IPS DF 19.7 (cell line): ENCODE measurements around the gene SPOP.
"Not testable (repeated sequence)": the region's sequence is repeated elsewhere in the genome, so short reads cannot be mapped to it uniquely, and the experiment has no call there.

Experiments used
- DNase-seq: peaks from one replicate; pipeline ENCODE4 v3.0.0-alpha.2; 2013; ENCODE audit warnings: low read depth, low spot score

SPOP gene

GRCh38 chr17:49695698-49696232, 17.9 kb upstream of the SPOP start:
- DNase-seq = no peak

DNA sequence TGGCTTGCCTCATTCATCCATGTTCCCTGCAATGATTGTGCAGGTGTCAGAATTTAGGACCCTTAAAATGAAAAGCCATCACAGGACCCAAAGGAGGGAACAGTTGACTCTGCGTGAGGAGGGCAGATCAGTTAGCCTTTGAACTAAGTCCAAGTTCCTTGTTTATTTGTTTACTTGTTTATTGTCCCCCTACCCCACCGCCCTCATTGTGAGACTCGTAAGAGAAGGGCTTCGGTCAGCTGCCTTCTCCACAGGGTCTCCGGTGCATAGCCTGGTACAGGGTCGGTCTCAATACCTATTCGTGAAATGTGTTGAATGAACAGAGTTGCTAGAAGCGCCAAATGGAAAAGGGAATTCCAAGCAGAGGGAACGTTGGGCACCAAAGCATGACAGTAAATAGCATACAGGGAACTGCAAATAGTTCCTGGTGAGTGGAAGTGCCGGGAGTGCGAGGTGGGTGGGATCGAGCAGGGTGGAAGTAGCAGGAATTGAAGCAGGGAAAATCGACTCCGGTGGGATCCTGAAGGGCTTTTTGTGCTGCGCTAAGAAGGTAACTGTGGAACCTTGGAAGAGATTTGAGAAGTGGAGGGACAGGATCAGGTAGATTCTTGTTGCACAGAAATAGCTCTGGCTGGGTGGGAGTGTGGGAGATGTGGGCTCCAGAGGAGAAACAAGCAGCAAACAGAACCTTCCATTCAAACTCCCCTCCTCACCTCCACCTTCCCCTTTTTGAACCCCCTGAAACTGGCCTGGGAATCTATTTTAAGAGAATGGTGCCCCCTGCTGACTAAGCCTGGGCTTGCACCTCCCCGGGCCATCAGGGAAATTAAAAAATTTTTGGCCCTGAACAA, 17.2 kb upstream of the SPOP start:
- no peak for DNase-seq

- no peak for DNase-seq
Measured at GRCh38 chr17:49692751-49693150, 14.9 kb upstream of the SPOP start.

DNA sequence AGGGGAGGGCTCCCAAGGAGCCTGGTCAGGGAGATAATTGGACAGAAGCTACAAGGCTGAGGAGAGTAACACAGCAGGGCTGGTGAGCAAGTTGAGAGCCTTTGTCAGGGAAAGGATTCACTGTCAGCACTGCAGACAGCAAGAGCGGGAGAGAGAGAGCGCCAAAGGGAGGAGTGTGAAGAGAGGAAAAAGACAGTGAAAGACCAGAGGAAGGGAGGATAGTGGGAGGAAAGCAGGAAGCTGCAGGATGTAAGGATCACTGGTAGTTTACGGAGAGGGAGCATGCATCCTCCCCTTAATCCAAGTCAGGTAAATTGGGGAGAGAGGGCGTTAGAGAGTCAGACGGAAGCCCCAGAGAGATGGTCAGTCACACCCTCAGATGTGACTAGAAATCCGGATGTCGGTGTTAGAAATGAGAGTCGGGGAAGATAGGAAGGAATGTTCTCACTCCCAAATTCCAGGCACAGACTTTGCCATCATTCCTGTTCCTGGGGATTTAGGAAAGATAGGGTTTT, 13.8 kb upstream of the SPOP start:
- DNase-seq = no peak

DNA sequence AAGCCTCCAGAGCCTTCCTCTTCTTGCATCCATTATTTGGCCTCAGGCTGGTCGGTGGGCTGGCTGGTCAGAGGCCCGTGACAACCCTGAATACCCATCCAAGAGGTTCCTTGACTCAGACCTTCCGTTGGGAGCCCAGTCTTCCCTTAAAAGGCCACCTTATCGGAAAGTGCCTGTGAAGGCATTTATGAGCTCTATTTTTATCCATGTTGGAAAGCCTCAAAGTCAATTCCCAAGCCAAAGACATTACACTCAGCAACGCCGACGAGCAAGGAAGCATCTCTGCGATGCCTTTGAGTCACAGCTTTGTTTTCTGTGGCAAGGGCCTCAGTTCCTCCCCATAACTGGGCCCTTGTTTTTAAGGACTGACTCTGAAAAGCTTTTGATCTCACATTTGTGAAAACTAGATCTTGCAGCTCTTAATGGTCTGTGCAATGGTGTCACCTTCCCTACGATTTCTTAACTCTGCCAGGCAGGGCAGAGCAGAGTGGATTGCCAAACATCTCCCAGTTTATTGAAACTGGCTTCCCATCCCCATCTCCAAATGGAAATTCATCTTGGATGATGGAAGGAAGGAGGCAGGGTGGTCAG, 13.3 kb upstream of the SPOP start:
- no peak for DNase-seq

DNA sequence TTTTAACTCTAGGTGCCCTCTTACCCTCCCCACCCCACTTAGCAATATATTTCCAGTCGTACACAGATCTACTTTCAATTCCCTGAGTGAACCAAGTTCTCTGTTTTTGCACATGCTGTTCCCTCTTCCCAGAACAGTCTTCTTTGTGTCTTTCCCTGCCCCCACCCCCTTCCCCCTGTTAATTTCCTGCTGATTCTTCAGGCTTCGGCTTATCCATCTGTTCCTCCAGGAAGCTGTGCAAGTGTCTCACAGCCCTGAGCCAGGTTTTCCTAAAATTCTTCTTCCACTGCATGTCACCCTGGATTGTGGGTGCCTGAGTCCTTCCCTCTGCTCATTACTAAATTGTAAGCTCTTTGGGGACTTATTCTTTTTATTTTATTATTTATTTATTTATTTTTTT, 12.4 kb upstream of the SPOP start:
- no peak for DNase-seq

DNA sequence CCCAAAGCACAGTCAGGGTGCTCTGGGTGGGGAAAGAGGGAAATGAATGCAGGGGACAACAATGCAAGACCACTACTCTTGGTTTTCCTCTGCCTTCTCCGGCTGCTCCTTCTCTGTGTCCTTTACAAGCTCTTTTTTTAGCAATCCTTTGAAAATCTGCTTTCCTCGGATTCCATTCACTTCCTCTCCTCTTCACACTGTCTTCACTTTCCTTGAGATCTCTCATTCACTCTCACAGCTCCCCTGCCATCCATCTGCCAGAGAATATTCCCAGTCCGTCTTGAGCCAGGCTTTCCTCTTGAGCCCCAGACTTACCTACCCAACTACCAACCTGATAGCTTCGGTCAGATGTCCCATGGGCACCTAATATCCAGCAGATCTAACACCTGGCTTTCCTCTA, 11.0 kb upstream of the SPOP start:
- no peak for DNase-seq

GRCh38 chr17:49687878-49688491, 10.1 kb upstream of the SPOP start:
- no peak for DNase-seq

- no peak for DNase-seq
Measured at GRCh38 chr17:49681106-49681979, 3.4 kb upstream of the SPOP start.

- no peak for DNase-seq
Measured at GRCh38 chr17:49680314-49680713, 2.4 kb upstream of the SPOP start.

DNA sequence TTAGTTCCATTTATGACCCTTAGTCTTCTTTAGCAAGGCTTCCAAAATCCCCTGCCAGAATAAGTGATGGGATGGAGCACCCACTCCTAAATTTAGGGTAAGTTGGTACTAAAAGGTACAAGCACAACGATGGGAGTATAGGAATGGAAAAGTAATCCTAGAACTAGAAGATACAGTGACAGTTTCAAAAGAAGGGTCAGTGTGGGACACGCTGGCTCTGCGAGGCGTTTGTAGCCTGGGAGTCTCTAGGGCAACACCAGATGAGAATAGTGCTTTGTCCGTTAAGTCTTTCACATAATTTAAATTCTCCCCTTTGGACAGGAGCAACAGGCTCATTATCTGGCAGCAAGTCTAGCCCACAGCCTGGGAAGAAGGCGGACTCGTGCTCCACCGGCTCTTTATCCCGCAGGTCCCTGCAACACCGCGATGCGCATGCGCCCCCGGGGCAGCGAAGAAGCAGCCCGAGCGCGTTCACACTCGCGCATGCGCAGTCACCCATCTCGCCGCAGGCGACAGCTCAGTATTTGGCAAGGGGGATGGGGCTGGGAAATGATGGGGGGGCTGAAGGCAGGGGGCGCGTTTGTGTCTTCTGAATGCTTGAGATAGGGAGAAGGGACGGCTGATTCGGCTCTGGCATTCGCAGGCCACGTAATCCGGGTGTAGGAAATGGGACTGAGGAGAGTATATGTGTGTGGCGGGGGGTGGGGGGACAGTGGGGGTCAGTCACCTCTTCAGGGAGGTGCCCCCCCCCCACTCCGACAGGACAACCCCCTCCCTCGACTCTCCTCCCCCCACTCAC, 564 bp downstream of the SPOP start:
- peak; percentile 68 for DNase-seq

GRCh38 chr17:49676276-49676868, 1.5 kb downstream of the SPOP start:
- no peak for DNase-seq

- DNase-seq = no peak
Measured at GRCh38 chr17:49674507-49674906, 3.4 kb downstream of the SPOP start.

GRCh38 chr17:49673679-49674078, 4.2 kb downstream of the SPOP start:
- not testable (repeated sequence) for DNase-seq

- no peak for DNase-seq
Measured at GRCh38 chr17:49670641-49671040, 7.3 kb downstream of the SPOP start.

DNA sequence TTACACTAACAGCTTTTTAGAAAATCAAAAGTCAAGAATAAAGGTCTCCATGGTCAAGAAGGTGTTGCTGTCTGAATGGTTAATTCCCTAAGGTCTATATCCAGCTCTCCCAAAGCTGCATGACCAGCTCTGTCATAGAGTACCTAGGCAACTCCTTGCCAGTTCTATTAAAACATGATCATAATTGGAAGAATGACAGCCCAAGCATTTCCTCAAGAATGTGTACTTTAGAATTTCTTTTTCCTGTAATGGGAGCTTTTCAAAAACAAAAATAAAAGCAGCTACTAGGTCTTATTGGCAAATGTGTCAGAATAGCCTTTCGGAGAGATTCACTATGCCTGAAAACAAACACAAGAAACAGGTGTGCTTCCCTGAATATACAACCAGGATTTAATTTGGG, 7.9 kb downstream of the SPOP start:
- DNase-seq = no peak

- DNase-seq = no peak
Measured at GRCh38 chr17:49667854-49668253, 10.0 kb downstream of the SPOP start.

- no peak for DNase-seq
Measured at GRCh38 chr17:49664706-49665211, 13.1 kb downstream of the SPOP start.

DNA sequence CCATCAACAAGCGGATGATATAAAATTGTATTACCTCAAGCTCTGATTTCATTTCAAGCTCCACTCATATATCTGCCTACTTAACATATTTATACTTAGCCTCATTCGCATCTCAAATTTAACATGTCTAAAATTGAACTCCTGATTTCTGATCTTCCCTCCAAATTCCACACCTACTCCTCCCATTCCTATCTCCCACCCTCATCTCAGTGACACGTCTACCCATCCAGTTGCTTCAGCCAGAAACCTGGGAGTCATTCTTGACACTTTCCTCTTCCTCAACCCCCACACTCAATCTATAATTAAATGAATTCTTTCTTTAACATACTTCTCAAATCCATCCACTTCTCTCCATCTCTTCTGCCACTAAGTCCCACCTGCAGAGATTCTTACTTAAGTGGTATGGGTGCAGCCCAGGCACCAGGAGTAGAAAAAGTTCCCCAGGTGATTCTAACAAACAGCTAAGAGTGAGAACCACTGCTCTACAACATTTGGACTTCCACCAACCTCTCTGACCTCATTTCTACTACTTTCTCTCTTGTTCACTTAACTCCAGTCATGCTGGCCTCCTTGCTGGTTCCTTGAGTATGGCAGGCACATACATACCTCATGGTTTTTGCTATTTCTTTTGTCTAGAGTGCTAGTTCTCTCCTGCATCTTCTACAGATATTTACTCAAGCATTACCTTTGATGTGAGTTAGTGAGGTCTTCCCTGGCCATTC, 18.1 kb downstream of the SPOP start:
- DNase-seq = no peak
